HUES48 (cell line): ENCODE results near the gene ATP8B1.

Experiments
- H3K27ac ChIP-seq: one replicate; pipeline ENCODE4 v1.7.0; 2013; ENCODE audit warnings: low read depth, low read length, inconsistent platforms
- H3K27me3 ChIP-seq: 2 replicates; pipeline ENCODE4 v1.6.1; 2013; ENCODE audit warnings: mild to moderate bottlenecking, low read length; ENCODE audit not compliant: control insufficient read depth, insufficient read depth
- H3K36me3 ChIP-seq: 2 replicates; pipeline ENCODE4 v1.6.1; 2013; ENCODE audit warnings: low read length; ENCODE audit not compliant: control insufficient read depth, insufficient read depth
- H3K4me1 ChIP-seq: 2 replicates; pipeline ENCODE4 v1.6.1; 2013; ENCODE audit warnings: mild to moderate bottlenecking, low read length; ENCODE audit not compliant: control insufficient read depth, insufficient read depth
- H3K4me3 ChIP-seq: 2 replicates; pipeline ENCODE4 v1.5.1; 2013; ENCODE audit warnings: mild to moderate bottlenecking, low read depth, low read length
- H3K9ac ChIP-seq: 2 replicates; pipeline ENCODE4 v1.6.1; 2013; ENCODE audit warnings: mild to moderate bottlenecking, low read depth, low read length, moderate library complexity
- H3K9me3 ChIP-seq: 2 replicates; pipeline ENCODE4 v1.6.1; 2013; ENCODE audit warnings: low read length; ENCODE audit not compliant: control insufficient read depth, insufficient read depth

Gene ATP8B1

DNA sequence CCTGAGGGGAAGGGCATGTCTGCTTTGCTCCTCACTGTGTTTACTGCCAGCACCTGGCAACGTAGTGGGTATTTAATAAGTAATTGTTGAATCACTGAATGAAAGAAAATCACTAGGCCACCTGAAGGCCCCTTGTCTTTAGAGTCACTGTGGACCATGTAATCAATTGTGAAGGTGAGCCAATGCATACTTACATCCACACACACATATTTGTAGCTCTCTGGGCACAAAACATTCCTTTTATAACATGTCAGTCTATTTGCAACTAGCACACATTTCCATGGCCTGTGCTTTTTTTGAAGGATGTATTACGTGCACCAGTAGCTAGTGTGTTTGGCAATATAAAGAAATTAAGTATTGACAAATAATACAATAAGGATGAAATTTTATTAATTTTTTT is 11.2 kb downstream of the ATP8B1 start:
- Histone ChIP-seq H3K4me1 (0 out of 2 replicates have a peak, but pooled peaks cover 6% of the 10 kb centered on the region), H3K4me3 (no peak overlapping the region)

GRCh38 chr18:57791192-57791591 is 11.9 kb downstream of the ATP8B1 start:
- Histone ChIP-seq H3K36me3 (no peaks in the 10 kb centered on the region), H3K4me1 (0 out of 2 replicates have a peak, but pooled peaks cover 6% of the 10 kb centered on the region), H3K9ac (no peak overlapping the region), H3K27ac (no peak overlapping the region), H3K4me3 (no peak overlapping the region), H3K27me3 (no peaks in the 10 kb centered on the region), H3K9me3 (no peaks in the 10 kb centered on the region)

More for the DNA sequence above, 11.2 kb downstream of the ATP8B1 start:
- no peaks in the 10 kb centered on the region for H3K27me3 ChIP-seq
- no peaks in the 10 kb centered on the region for H3K36me3 ChIP-seq
- H3K27ac ChIP-seq, result no peak overlapping the region
- H3K9me3 ChIP-seq, result no peaks in the 10 kb centered on the region
- H3K9ac ChIP-seq, result no peak overlapping the region

DNA sequence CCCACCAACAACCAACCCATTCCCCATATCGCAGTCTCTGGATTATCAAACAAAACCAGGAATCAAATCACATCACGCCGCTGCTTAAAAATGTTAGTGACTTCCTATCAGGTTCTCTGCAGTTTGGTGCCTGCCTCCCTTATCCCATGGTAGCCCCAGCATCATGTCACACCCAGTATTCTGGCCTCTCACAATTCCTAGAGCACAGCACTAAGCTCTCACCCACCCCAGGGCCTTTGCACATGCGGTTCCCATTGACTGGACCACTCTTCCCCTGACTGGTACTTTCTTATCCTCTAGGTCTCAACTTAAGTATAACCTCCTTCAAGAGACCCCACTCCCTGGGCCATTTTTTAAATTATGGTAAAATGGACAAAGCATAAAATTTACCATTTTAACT is 12.8 kb downstream of the ATP8B1 start:
- H3K9ac ChIP-seq, result no peak overlapping the region
- no peak overlapping the region for H3K4me3 ChIP-seq
- no peaks in the 10 kb centered on the region for H3K9me3 ChIP-seq
- 0 out of 2 replicates have a peak, but pooled peaks cover 6% of the 10 kb centered on the region for H3K4me1 ChIP-seq
- no peak overlapping the region for H3K27ac ChIP-seq
- H3K36me3 ChIP-seq, result no peaks in the 10 kb centered on the region
- no peaks in the 10 kb centered on the region for H3K27me3 ChIP-seq

DNA sequence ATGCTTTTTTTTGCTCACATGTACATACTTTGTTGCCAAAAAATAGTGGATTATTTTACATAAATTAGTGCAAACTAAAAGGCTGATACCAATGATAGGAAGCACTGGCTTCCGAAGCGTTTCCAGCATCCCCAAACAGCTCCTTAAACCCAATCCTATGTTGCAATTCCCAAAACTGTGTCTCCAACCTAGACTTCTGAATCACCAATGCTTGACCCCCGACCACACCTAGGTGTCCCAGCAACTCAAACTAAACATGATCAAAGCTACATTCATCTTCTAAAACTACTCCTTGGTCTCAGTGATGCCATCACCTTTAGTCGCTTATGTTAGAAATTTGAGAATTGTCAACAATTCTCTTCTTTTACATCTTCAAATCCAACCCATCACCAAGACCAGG is 13.4 kb downstream of the ATP8B1 start:
- no peaks in the 10 kb centered on the region for H3K27me3 ChIP-seq
- H3K27ac ChIP-seq, result no peak overlapping the region
- H3K9me3 ChIP-seq, result no peaks in the 10 kb centered on the region
- H3K36me3 ChIP-seq, result no peaks in the 10 kb centered on the region
- H3K4me3 ChIP-seq, result no peak overlapping the region
- 0 out of 2 replicates have a peak, but pooled peaks cover 6% of the 10 kb centered on the region for H3K4me1 ChIP-seq
- no peak overlapping the region for H3K9ac ChIP-seq

DNA sequence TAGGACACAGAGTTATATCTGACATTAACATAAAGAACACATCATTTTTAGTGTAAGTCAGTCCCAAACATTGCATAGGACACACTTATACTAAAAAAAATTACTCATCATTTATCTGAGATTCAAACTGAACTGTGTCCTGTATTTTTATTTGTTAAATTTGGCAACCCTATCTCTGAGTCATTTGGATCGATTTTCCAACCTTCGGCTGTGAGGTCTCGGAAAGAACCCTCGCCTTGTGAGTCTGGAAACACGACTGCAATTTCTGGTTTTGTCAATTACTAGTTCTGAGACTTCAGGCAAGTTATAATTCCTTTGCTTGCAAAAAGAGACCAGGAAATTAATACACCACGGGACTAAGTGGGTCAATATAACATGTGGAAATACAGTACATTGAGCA is 14.0 kb downstream of the ATP8B1 start:
- Histone ChIP-seq H3K36me3 (no peaks in the 10 kb centered on the region), H3K27me3 (no peaks in the 10 kb centered on the region), H3K9me3 (no peaks in the 10 kb centered on the region), H3K9ac (no peak overlapping the region), H3K4me3 (no peak overlapping the region), H3K27ac (no peak overlapping the region), H3K4me1 (0 out of 2 replicates have a peak, but pooled peaks cover 6% of the 10 kb centered on the region)

- H3K27me3 ChIP-seq, result no peaks in the 10 kb centered on the region
- no peaks in the 10 kb centered on the region for H3K4me1 ChIP-seq
- no peak overlapping the region for H3K9ac ChIP-seq
- H3K9me3 ChIP-seq, result no peaks in the 10 kb centered on the region
- H3K4me3 ChIP-seq, result no peak overlapping the region
- H3K27ac ChIP-seq, result no peak overlapping the region
- H3K36me3 ChIP-seq, result no peaks in the 10 kb centered on the region
Observed at GRCh38 chr18:57787068-57787685, 15.9 kb downstream of the ATP8B1 start.

GRCh38 chr18:57785751-57786437 is 17.2 kb downstream of the ATP8B1 start:
- H3K4me1 ChIP-seq, result peaks cover 2% of the 10 kb centered on the region; the same call in 1 of the 2 replicates
- no peaks in the 10 kb centered on the region for H3K27me3 ChIP-seq
- H3K36me3 ChIP-seq, result no peaks in the 10 kb centered on the region
- no peak overlapping the region for H3K9ac ChIP-seq
- H3K9me3 ChIP-seq, result no peaks in the 10 kb centered on the region
- no peak overlapping the region for H3K4me3 ChIP-seq
- H3K27ac ChIP-seq, result no peak overlapping the region

DNA sequence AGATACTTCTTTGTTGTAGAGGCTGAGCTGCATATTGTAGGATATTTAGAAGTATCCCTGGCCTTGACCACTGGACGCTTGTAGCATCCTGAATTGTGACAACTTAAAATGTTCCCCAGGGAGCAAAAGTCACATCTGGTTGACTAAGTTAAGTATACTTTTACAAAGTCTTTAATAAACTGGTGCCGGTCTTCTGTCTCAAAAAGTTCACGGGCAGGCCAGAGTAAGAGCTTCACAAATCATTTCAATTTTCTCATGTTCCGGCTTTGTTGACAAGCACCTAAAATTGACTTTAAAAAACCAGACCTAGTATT is 18.4 kb downstream of the ATP8B1 start:
- Histone ChIP-seq H3K4me3 (no peak overlapping the region), H3K27me3 (no peaks in the 10 kb centered on the region), H3K9ac (no peak overlapping the region)

DNA sequence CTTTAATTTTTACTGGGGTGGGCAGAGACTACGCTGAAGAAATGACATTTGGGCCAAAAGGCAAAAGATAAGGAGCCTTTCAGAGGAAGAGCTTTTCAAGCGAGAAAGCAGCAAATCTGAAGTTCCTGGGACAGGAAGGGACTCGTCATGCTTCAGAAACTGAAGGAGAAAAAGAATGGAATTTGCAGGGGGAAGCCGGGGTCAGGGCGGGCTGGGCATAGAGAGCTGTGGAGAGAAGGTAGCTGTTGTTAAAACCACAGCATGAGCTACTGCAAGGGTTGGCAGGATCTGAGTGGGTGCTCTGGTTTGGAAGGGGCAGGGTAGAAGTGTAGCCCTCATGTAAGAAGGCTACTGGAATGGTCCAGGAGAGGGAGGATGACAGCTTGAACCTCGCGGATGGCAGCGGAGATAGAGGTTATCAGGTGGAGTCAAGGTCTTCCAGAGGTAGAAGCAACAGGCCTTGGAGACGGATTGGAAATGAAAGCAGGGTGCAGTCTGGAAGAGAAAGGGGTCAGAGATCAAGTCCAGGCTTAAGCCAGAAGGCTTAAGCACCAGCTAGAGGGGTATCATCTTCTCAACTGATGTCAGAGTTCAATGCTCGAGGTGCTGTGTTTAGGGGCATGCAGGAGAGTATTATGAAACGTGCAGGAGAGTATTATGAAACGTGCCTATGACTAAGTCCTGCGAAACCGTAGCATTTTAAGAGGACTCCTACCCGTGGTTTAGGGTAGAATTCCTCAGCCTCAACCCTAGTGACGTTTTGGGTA is 18.9 kb downstream of the ATP8B1 start:
- Histone ChIP-seq H3K4me3 (no peak overlapping the region), H3K4me1 (peaks cover 9% of the 10 kb centered on the region), H3K27me3 (no peaks in the 10 kb centered on the region), H3K9ac (no peak overlapping the region), H3K9me3 (no peaks in the 10 kb centered on the region), H3K27ac (no peak overlapping the region), H3K36me3 (no peaks in the 10 kb centered on the region)

More for the DNA sequence above, 18.4 kb downstream of the ATP8B1 start:
- no peaks in the 10 kb centered on the region for H3K36me3 ChIP-seq
- H3K4me1 ChIP-seq, result peaks cover 9% of the 10 kb centered on the region
- no peak overlapping the region for H3K27ac ChIP-seq
- no peaks in the 10 kb centered on the region for H3K9me3 ChIP-seq

- Histone ChIP-seq H3K9ac (no peak overlapping the region), H3K4me1 (peaks cover 9% of the 10 kb centered on the region), H3K27me3 (no peaks in the 10 kb centered on the region), H3K36me3 (no peaks in the 10 kb centered on the region), H3K27ac (no peak overlapping the region), H3K9me3 (no peaks in the 10 kb centered on the region), H3K4me3 (no peak overlapping the region)
Observed at GRCh38 chr18:57782049-57782448, 21.1 kb downstream of the ATP8B1 start.
